ENCODE data around the gene PTCHD4. TPM values are rescaled to one million over a fixed set of nuclear protein-coding genes. Genes with fewer than 3 reads are reported as not detected.

The PTCHD4 gene
- polyA plus RNA-seq, 1 experiment, result 2.9 TPM

DNA sequence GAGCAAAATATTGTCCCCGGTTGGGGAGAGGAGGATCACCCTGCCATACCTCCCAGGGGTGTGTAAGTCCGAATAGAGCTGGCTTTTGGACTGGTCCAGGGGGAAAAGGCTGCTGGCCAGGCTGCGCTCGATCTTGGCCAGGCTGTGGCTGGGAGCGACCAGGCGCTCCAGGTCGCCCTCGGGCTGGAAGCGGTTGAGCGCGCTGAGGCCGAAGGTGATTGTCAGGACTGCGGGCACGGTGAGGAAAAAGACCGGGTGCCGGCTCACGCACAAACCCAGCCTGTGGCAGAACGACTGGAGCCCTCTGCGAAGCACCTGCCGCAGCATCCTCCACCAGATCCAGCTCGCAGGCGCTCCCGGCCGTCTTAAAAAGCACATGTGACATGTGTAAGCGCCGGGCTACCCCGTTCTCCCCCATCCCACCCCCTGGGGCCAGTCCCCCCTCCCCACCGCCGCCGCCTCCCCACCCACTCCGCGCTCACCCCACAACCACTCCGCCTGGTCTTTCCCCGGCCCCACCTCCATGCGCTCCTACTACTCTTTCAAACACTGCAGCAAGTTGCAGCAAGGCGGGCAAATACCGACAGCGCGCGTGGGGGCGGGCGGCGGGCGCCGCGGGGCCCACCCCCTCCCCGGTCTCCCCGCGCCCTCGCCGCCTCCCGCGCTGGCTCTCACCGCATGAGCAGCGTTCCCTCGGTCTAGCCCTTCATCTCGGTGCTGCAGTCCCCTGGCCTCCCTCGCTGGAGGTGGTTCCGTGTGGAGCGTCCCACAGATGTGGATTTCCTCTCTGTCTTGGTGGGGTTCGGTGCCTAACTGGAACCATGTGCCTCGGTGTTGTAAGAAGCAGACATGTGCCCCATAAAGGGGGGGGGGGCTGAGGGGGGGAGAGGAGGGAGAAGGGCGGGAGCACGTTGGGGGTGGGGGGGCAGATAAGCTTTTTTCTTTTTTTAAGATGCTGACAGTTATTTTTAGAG, 42.4 kb downstream of the PTCHD4 start:
- H3K27me3 ChIP-seq (ENCODE audit: control insufficient read depth, insufficient read depth, low read length), result peaks cover 16% of the 10 kb centered on the region
- no peak for DNase-seq (ENCODE audit: low read depth, low spot score)
- H3K4me3 ChIP-seq (ENCODE audit: low read depth, low read length), result peak overlapping the region; percentile 42
- ChIA-PET POLR2A (no interaction called here), CTCF (interaction anchor here (0.6 kb wide), 1 partner anchor 17 kb away, joined by 4 read pairs; no protein-coding TSS in a partner anchor)
- TF ChIP-seq, protein P1, sequence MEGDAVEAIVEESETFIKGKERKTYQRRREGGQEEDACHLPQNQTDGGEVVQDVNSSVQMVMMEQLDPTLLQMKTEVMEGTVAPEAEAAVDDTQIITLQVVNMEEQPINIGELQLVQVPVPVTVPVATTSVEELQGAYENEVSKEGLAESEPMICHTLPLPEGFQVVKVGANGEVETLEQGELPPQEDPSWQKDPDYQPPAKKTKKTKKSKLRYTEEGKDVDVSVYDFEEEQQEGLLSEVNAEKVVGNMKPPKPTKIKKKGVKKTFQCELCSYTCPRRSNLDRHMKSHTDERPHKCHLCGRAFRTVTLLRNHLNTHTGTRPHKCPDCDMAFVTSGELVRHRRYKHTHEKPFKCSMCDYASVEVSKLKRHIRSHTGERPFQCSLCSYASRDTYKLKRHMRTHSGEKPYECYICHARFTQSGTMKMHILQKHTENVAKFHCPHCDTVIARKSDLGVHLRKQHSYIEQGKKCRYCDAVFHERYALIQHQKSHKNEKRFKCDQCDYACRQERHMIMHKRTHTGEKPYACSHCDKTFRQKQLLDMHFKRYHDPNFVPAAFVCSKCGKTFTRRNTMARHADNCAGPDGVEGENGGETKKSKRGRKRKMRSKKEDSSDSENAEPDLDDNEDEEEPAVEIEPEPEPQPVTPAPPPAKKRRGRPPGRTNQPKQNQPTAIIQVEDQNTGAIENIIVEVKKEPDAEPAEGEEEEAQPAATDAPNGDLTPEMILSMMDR (IDR thresholded peaks at IDR 0.05; ENCODE audit: low read depth, low read length), result no peak
- H3K27ac ChIP-seq (ENCODE audit: low read depth, low read length), result no peak overlapping the region
- no peaks in the 10 kb centered on the region; the same call in 1 of the 2 replicates for H3K9me3 ChIP-seq (ENCODE audit: control insufficient read depth, insufficient read depth, low read length)

DNA sequence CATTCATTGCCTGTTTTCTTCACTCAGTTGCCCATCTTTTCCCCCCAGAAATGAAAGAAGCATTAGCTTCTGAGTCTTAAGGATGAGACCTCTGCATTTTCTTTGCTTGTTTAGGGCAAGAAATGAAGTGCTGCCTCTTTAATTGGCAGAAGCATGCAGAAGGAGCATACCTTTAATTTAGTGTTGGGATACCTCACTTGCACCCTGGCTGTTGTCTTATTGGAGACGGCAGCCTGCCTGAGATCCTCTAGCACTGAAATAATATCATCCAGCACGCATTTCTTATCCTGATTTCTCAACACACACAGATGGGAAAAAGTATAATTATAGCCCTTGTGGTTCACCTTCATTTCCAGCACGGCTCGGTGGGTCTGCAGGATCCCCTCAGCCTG, 43.1 kb downstream of the PTCHD4 start:
- Histone ChIP-seq H3K27me3 (ENCODE audit: control insufficient read depth, insufficient read depth, low read length) (peaks cover 16% of the 10 kb centered on the region), H3K9me3 (ENCODE audit: control insufficient read depth, insufficient read depth, low read length) (no peaks in the 10 kb centered on the region; the same call in 1 of the 2 replicates), H3K27ac (ENCODE audit: low read depth, low read length) (no peak overlapping the region), H3K4me3 (ENCODE audit: low read depth, low read length) (no peak overlapping the region)
- TF ChIP-seq, protein P1 (IDR thresholded peaks at IDR 0.05; ENCODE audit: low read depth, low read length), result no peak
- CTCF ChIA-PET, result no interaction called here
- POLR2A ChIA-PET, result no interaction called here
- no peak for DNase-seq (ENCODE audit: low read depth, low spot score)

DNA sequence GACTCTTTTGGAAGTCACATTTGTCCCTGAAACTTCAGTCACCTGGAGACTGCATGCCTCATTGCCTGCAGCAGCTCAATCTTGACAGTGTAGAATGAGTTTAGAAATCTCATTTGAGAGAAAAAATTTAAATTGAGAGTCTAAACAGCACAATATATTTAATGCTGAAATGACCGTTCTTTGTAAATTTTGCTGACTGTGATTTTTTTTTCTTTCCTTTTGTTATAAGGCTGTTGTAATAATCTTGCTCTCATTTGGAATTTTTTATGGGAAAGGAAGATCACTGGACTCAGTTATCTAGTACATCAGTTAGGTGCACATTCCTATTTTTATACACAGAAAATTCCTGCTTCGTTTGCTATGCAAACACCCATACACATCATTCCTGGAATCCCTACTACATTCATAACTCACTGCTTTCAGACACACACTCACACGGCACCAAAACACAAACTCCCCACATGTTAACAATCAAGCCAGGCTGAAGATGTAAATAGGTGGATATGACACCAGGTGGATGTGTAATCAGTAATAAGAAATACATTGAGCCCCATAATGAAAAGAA, 43.8 kb downstream of the PTCHD4 start:
- Histone ChIP-seq H3K27ac (ENCODE audit: low read depth, low read length) (no peak overlapping the region), H3K27me3 (ENCODE audit: control insufficient read depth, insufficient read depth, low read length) (peaks cover 16% of the 10 kb centered on the region), H3K4me3 (ENCODE audit: low read depth, low read length) (no peak overlapping the region), H3K9me3 (ENCODE audit: control insufficient read depth, insufficient read depth, low read length) (no peaks in the 10 kb centered on the region; the same call in 1 of the 2 replicates)
- ChIA-PET POLR2A (no interaction called here), CTCF (no interaction called here)
- DNase-seq (ENCODE audit: low read depth, low spot score), result no peak
- TF ChIP-seq, protein P1 (IDR thresholded peaks at IDR 0.05; ENCODE audit: low read depth, low read length), result no peak

DNA sequence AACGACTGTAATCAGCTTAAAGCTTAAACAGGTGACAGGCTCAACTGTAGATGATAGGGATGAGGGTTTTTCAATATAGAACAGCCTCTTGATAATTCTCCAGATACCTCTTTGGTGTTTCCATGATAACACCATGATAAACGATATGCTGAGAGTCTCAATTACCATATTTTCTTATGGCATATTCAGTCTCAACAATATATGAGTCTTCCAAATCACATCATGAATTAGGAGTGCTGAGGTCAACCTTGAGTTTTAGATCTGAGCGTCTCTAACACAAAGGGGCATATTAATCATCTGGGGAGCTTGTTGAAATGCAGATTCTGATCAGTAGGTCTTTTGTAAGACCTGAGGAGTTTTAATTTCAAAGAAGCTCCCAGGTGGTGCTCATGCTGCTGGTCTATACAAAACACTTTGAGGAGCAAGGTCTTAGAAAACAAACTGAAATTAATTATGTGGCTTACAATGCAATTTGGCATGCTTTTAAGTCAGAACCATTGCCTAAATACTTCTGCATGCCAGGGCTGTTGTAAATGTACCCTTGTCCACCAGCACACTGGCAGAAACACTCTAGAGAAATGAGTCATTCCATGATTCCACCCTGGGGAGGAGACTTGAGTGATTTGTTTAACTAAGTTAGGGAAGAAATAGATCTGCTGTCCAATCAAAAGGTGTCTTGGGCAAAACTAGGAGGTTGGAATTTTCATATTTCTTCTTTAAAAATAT, 49.6 kb downstream of the PTCHD4 start:
- no peak for DNase-seq (ENCODE audit: low read depth, low spot score)
- ChIA-PET CTCF (interaction anchor here (0.6 kb wide), 1 partner anchor 1292 kb away, joined by 3 read pairs; no protein-coding TSS in a partner anchor), POLR2A (no interaction called here)
- Histone ChIP-seq H3K27me3 (ENCODE audit: control insufficient read depth, insufficient read depth, low read length) (no peaks in the 10 kb centered on the region), H3K4me3 (ENCODE audit: low read depth, low read length) (no peak overlapping the region), H3K27ac (ENCODE audit: low read depth, low read length) (no peak overlapping the region), H3K9me3 (ENCODE audit: control insufficient read depth, insufficient read depth, low read length) (no peaks in the 10 kb centered on the region)
- TF ChIP-seq, protein P1 (IDR thresholded peaks at IDR 0.05; ENCODE audit: low read depth, low read length), result no peak
